ENCODE measurements around the gene EPHB1. TPM values are rescaled to one million over a fixed set of nuclear protein-coding genes. Genes with fewer than 3 reads are reported as not detected.

EPHB1 gene
- total RNA-seq, 3 donors from 2014 or later, result 0.31 to 6.9 (median 0.64) TPM

- Histone ChIP-seq H3K9me3 (no peaks in the 10 kb centered on the region), H3K36me3 (ENCODE audit: low read depth) (no peaks in the 10 kb centered on the region), H3K4me1 (ENCODE audit: low read depth) (no peaks in the 10 kb centered on the region), H3K4me3 (no peak overlapping the region)
- intact Hi-C loops (cut with DNase I, micrococcal nuclease), result no loop called here
- ATAC-seq (no peak), DNase-seq (no peak)
- no peak for TF ChIP-seq CTCF (IDR thresholded peaks at IDR 0.05)
These were observed 288.7 kb downstream of the EPHB1 start for GRCh38 chr3:135083756-135084155.

DNA sequence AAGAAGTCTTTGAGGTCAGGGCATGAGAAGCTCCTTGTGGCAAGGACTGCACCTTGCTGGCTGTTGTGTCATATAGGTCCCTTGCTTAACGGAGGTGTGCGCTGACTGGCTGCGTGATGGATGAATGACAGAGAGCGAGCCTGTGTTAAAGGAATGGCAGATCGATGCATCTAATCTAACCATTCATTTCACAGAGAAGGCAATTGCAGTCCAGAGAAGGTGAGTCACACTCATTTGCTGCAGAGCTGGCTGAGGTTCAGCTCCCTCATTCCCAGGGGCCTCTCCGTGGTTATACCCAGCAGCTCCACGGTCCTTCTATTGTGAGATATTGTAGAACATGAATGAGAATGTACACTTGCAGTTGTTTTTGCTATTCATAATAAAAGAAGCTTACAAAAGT is 289.3 kb downstream of the EPHB1 start:
- Histone ChIP-seq H3K4me3 (no peak overlapping the region), H3K9me3 (no peaks in the 10 kb centered on the region), H3K4me1 (ENCODE audit: low read depth) (no peaks in the 10 kb centered on the region), H3K36me3 (ENCODE audit: low read depth) (no peaks in the 10 kb centered on the region)
- ATAC-seq, result no peak
- no peak for DNase-seq
- TF ChIP-seq CTCF (IDR thresholded peaks at IDR 0.05), result no peak
- intact Hi-C loops (cut with DNase I, micrococcal nuclease), result no loop called here

DNA sequence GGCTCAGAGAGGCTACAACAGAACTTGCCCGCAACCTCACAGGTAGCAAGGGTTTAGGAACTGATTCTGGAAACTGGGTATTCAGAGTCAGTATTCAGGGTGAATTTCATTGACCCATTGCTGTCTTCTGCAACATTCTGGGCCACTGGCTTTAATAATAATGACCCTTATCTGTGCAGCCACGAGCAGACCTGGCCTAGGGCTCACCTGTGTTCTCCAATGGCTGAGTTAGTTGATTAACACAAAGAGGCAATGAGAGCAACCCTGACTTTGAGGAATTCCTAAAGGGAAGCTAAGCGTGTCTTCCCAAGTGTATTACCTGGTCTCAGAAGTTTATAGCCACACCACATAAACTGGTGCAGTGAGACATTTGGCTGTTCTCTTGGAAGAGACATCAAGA is 289.9 kb downstream of the EPHB1 start:
- intact Hi-C loops (cut with DNase I, micrococcal nuclease), result no loop called here
- Histone ChIP-seq H3K36me3 (ENCODE audit: low read depth) (no peaks in the 10 kb centered on the region), H3K4me1 (ENCODE audit: low read depth) (no peaks in the 10 kb centered on the region), H3K4me3 (no peak overlapping the region), H3K9me3 (no peaks in the 10 kb centered on the region)
- TF ChIP-seq CTCF (IDR thresholded peaks at IDR 0.05), result no peak
- DNase-seq (no peak), ATAC-seq (no peak)

DNA sequence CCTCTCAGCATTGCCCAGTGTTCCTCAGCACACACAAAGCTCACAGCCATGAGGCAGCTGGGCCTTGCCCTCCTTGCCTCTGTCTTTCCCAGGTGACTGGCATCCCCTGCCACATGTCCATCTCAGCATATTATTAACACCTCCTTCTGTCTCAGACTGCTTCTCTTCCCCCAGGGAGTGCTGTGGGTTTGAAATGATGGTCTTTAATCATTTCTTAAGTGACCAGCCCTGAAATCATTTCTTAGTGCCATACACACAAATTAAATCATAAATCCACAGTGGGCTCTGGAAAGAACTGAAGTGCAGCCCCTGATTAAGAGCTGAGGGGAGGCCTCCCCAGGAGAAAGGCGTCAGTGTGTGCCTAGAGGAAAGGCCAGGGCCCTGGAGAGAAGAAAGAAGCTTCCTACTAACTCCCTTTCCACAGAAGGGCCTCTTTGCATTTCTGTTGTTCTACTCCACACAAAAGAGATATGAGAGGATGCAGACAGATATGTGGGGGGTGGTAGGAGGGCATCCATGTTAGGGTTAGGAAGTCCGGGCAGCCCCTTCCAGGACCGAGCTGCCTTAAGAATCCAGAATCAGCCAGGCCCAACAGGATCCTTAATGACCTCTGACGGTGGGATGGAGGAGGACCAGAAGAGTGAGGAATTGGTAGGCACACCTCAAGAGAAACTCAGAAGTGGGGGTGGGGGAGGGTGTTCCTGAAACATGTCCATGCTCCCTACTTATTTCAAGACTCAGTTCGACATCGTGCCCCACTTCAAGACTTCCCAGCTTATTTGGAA is 290.8 kb downstream of the EPHB1 start:
- no peak for TF ChIP-seq CTCF (IDR thresholded peaks at IDR 0.05)
- intact Hi-C loops (cut with DNase I, micrococcal nuclease), result no loop called here
- no peaks in the 10 kb centered on the region for H3K4me1 ChIP-seq (ENCODE audit: low read depth)
- no peak for DNase-seq
- no peaks in the 10 kb centered on the region for H3K9me3 ChIP-seq
- no peaks in the 10 kb centered on the region for H3K36me3 ChIP-seq (ENCODE audit: low read depth)
- ATAC-seq, result no peak
- H3K4me3 ChIP-seq, result no peak overlapping the region

DNA sequence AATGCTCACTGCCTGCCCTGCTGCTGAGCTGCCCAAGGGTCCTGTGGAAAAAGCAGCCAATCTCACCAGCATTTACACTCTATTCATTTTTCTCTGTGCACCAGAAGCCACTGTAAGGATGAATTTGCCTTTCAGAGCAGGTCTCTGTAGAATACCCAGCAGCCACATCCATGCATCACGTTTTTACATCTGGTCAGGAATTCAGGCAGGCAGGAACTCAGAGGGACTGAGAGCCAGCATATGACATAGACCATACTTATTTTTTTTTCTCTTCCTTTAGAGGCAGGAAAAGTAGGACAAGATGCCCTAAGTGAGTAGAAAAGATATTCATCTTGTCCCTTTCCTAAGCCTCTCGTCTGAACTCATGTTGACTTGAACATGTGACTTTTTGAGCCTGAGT is 292.7 kb downstream of the EPHB1 start:
- Histone ChIP-seq H3K4me3 (no peak overlapping the region), H3K36me3 (ENCODE audit: low read depth) (no peaks in the 10 kb centered on the region), H3K4me1 (ENCODE audit: low read depth) (no peaks in the 10 kb centered on the region), H3K9me3 (no peaks in the 10 kb centered on the region)
- no peak for DNase-seq
- no peak for ATAC-seq
- no peak for TF ChIP-seq CTCF (IDR thresholded peaks at IDR 0.05)
- intact Hi-C loops (cut with DNase I, micrococcal nuclease), result no loop called here
